Lung (tissue), 12 donors: Measurements from ENCODE around the gene TRAK2. TPM values are rescaled to one million over a fixed set of nuclear protein-coding genes. Genes with fewer than 3 reads are reported as not detected.

Source experiments
- ATAC-seq: fragments of 200-7000 bp; cut with Tn5 transposase; one replicate; pipeline ENCODE4 v1.9.1; 2020; ENCODE audit warnings: moderate number of reproducible peaks; ENCODE audit not compliant: insufficient read depth, low FRiP score
- DNase-seq, 3 donors: peaks; one replicate each; pipeline ENCODE4 v3.0.0-alpha.2; 2013 to 2017
- H3K27ac ChIP-seq, 2 donors: one replicate each; pipeline ENCODE4 v1.5.1; 2013; ENCODE audit warnings: mild to moderate bottlenecking in 2 of 2, moderate library complexity in 2 of 2, control low read depth in 1 of 2, inconsistent platforms in 1 of 2, low read depth in 1 of 2, low read length in 1 of 2
- H3K27me3 ChIP-seq, 3 donors: one replicate each; pipeline ENCODE4 v1.5.1; 2013; ENCODE audit warnings: low read length in 2 of 3; ENCODE audit not compliant: control insufficient read depth in 3 of 3, insufficient read depth in 3 of 3
- H3K36me3 ChIP-seq, 4 donors: one replicate each; pipeline ENCODE4 v1.5.1; 2013; ENCODE audit warnings: low read length in 4 of 4, mild to moderate bottlenecking in 1 of 4, moderate library complexity in 1 of 4; ENCODE audit not compliant: control insufficient read depth in 4 of 4, insufficient read depth in 4 of 4
- H3K4me1 ChIP-seq, 5 donors: one replicate each; pipeline ENCODE4 v1.5.1; 2013; ENCODE audit warnings: low read length in 5 of 5, mild to moderate bottlenecking in 2 of 5, moderate library complexity in 1 of 5; ENCODE audit not compliant: control insufficient read depth in 5 of 5, insufficient read depth in 5 of 5
- H3K4me3 ChIP-seq: one replicate; pipeline ENCODE4 v1.5.1; 2013; ENCODE audit warnings: mild to moderate bottlenecking, control low read depth, moderate library complexity
- H3K9ac ChIP-seq, 2 donors: one replicate each; pipeline ENCODE4 v1.5.1; 2013; ENCODE audit warnings: low read length in 2 of 2, control low read depth in 1 of 2; ENCODE audit not compliant: insufficient read depth in 1 of 2
- H3K9me3 ChIP-seq, 4 donors: one replicate each; pipeline ENCODE4 v1.5.1; 2013; ENCODE audit warnings: low read length in 3 of 4, mild to moderate bottlenecking in 1 of 4, moderate library complexity in 1 of 4; ENCODE audit not compliant: control insufficient read depth in 4 of 4, insufficient read depth in 3 of 4
- CTCF ChIP-seq: IDR thresholded peaks from 2 replicates; pipeline ENCODE4 v1.5.1; 2012; ENCODE audit warnings: mild to moderate bottlenecking; ENCODE audit errors: control extremely low read depth, extremely low read depth
- WGBS, 2 donors: extraction: QIAGEN DNeasy Blood & Tissue Kit; methylation state at CpG; one replicate each; pipeline ENCODE4 v1.1.7; 2013; 5-methylcytosine and 5-hydroxymethylcytosine counted together
- polyA plus RNA-seq, 2 donors: library from polyadenylated mRNA; stranded (reverse); fragments of 200-250 nt; gene quantifications; one replicate each; pipeline ENCODE4 v1.2.1, GENCODE V29; 2013
- total RNA-seq, 2 donors: library from RNA; depleted of rRNA in 1 of 2; stranded (reverse); fragments of >200 nt in 1 of 2; gene quantifications; one replicate each; pipeline ENCODE4 v1.2.1, GENCODE V29; 2014 to 2021
- donor health status: control.
- donor health status: control.
- donor health status: Bipolar disorder and iron deficiency.
- donor health status: healthy.
- donor health status: DM: yes; HTN: yes; CAD: no.

The TRAK2 gene
- total and polyA plus RNA-seq, 4 donors: 13.1 to 62.7 (median 29.2) TPM

- Histone ChIP-seq H3K9me3 (no peaks in the 10 kb centered on the region), H3K36me3 (peaks cover 0 to 8% (median 3%) of the 10 kb centered on the region in 4 donors), H3K27me3 (no peaks in the 10 kb centered on the region), H3K27ac (no peak overlapping the region), H3K4me3 (no peak overlapping the region), H3K4me1 (peaks cover 1 to 61% (median 28%) of the 10 kb centered on the region in 5 donors), H3K9ac (peak overlapping the region in 1 of 2 donors; percentile 79)
- ATAC-seq: no peak
- no peak for TF ChIP-seq CTCF
- no peak for DNase-seq
- WGBS, 2 donors: 89 to 93% methylated on average over 2 of the region's 2 CpGs
Observed at GRCh38 chr2:201407265-201407664, 44.0 kb downstream of the TRAK2 start.

GRCh38 chr2:201406077-201406662 is 45.1 kb downstream of the TRAK2 start:
- peak; percentile 48 to 98 (median 96) for DNase-seq
- H3K9ac ChIP-seq: no peak overlapping the region
- peaks cover 0 to 7% (median 2%) of the 10 kb centered on the region in 4 donors for H3K36me3 ChIP-seq
- ATAC-seq: no peak
- no peak overlapping the region for H3K4me3 ChIP-seq
- H3K9me3 ChIP-seq: no peaks in the 10 kb centered on the region
- WGBS, 2 donors: 22 to 24% methylated on average over 3 of the region's 3 CpGs
- peaks cover 1 to 72% (median 21%) of the 10 kb centered on the region in 5 donors for H3K4me1 ChIP-seq
- H3K27me3 ChIP-seq: no peaks in the 10 kb centered on the region
- peak overlapping the region in 1 of 2 donors; percentile 53 for H3K27ac ChIP-seq
- TF ChIP-seq CTCF: no peak

GRCh38 chr2:201404699-201405280 is 46.5 kb downstream of the TRAK2 start:
- Histone ChIP-seq H3K27me3 (no peaks in the 10 kb centered on the region), H3K27ac (peak overlapping the region in 1 of 2 donors; percentile 10), H3K4me3 (no peak overlapping the region), H3K36me3 (no peaks in the 10 kb centered on the region), H3K4me1 (peaks cover 1 to 72% (median 23%) of the 10 kb centered on the region in 5 donors), H3K9me3 (no peaks in the 10 kb centered on the region), H3K9ac (no peak overlapping the region)
- no peak for ATAC-seq
- TF ChIP-seq CTCF: no peak
- no peak for DNase-seq
- WGBS, 2 donors: 54 to 74% methylated on average over 3 of the region's 3 CpGs
